Kidney capillary endothelial cell (primary cell): Measurements from ENCODE around the gene ERCC5.

Experiments used
- DNase-seq: peaks from one replicate; pipeline ENCODE4 v3.0.0-alpha.2; 2018; ENCODE audit warnings: low spot score

ERCC5 gene

DNA sequence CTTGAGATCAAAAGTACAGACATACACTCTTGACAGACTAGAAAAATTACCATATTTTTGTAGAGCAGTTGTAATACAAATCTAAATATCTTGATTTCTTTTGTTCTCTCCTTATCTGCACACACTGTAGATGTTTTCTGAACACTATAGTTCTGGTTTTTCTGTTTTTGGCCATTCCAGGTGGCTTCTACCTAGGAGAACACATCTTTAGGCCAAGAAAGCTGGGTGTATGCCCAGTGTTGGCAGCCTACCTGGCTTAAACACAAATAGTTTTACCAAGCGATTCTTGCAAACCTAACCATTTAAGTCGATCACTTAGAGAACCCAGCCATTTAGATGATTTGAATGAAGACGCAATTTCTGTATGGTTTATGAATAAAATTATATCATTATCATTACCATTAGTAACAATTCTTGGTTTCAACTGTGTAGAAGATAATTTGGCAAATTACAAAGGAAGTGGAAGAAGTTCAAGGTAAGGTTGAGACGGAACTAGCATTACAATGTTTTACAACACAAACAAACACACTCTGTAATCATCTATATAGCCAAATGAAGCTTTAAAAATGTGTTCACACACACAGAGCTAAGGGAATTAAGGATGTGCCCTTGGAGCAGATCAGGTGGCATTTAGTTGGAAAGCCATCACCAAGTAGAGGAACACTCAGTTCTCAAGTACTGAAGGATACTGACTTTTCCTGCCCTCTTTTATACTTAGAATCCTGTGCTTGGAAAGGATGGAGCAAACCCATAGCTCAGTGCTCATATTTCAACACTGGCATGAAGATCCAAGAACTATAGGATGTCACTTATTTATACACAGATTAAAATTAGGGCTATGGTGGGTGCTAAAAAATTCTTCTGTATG, 36.2 kb downstream of the ERCC5 start:
- no peak for DNase-seq

DNA sequence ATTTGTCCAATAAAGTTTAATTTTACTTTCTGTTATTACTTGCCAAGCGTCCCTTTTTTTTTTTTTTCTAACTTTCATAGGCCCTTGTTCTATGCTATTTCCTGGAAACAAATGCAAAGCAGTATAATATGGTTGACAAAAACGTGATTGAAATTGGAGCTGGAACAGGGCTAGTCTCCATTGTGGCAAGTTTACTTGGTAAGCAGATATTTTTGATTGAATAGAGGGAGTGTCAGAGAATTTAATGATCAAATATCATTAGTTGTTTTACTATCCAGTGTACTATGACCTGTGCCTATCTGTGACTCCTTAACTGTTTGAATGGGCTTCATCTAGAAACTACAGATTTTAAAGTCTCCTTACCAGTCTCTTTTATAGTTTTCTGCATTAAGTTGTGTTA, 46.7 kb downstream of the ERCC5 start:
- no peak for DNase-seq

DNA sequence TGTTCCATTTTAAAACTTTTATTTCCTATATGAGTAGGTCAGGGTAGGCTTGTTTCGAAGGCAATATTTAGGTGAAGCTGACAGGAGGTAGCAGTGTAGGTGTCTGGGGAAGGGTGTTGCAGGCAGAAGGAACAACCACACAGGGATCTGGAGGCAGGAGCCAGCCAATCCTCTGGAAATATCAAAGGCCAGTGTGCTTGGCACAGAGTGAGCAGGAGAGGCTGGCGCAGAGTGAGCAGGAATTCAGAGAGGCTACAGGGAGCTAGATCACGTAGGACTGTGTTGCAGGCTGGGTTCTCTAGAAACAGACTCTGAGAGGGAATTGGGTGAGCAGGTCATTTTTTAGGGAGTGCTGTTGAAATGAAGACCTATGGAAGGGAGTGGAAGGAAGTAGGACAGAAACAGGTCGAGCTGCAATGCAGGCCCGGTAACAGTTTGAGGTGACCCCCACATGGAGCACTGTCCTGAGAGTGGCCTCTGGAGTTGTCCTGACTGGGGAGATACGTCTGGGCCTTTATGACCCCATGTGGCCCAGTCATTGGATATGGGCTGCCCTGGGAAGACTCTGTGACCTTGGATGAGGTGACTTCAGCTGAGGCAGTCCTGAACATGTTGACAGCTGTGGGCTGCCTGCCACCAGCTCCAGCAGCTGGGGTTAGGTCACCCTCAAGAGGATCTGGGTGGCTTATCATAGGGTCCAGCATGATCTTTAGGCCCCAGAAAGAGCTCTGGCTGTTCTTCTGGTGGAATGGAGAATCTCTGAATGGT, 51.7 kb downstream of the ERCC5 start:
- no peak for DNase-seq

GRCh38 chr13:102900193-102900608, 54.4 kb downstream of the ERCC5 start:
- no peak for DNase-seq

DNA sequence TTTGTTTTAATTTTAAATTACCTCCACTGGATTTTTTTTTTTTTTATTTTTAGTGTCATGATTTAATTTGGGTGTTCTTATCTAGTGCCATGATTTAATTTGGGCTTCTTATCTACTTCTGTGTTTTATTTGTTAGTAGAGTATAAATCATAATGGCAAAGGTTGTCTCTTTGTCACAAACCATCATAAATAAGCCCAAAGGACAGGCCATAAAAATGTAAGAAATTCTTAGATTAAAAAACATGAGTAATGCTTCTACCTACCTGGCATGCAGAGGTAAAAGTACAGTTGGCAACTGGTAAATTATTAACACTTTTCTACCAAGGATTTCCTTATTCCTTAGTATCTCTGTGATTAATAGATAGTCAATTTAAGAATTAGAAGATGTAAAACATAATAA, 55.2 kb downstream of the ERCC5 start:
- no peak for DNase-seq

DNA sequence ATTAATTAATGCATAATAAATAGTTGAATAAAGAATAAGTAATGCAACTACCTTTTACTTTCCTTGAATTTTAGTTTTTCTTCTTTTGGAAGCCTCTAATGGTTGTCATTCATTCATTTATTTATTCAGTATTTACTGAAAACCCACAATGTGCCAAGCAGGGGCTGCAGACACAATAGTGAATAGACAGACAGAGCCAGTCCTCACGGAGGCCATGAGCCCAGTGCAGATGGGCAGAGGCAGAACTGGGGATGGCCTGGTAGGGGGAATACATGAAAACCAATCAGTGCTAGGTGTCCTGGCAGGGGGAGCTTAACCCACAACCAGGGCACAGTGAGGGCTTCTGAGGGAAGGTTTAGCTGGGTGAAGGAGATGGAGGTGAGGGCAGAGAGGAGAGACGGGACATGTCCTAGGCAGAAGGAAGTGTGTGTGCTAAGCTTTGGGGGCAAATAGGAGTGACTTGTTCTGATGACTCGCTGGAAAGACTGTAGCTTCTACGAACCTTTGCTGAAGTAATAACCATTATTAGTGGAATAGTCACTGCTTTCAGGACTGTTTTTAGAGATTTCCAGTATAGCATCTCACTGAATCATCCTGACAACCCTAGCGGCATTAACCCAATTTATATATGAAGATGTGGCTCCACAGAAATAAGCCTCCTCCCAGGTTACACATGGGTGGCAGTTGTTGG, 55.9 kb downstream of the ERCC5 start:
- no peak for DNase-seq

DNA sequence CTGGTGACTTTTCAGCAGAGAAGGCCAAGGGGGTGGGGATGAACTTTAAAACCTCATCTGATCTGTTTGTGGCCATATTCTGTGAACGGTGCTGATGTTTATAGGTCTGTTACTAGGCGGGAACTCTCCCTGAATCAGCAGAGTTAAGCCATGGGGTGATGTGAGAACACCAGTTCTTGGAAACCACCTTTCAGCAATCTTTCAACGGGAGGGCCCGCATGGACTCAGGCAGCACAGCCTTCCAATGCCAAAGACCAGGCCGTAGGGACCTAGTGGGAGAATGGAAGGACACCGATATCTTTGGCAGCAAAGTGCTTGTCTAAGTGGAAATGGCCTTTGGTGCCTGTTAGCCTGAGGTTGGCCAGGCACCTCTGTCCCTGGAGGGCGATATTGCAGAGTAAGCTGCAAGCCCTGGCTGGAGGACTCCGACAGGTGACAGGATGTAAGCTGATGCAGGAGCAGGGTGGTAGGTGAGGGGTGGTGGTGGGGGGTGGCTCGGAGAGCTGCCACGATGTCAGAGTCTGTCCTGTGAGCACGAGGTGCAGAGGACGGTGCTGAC, 57.0 kb downstream of the ERCC5 start:
- no peak for DNase-seq

DNA sequence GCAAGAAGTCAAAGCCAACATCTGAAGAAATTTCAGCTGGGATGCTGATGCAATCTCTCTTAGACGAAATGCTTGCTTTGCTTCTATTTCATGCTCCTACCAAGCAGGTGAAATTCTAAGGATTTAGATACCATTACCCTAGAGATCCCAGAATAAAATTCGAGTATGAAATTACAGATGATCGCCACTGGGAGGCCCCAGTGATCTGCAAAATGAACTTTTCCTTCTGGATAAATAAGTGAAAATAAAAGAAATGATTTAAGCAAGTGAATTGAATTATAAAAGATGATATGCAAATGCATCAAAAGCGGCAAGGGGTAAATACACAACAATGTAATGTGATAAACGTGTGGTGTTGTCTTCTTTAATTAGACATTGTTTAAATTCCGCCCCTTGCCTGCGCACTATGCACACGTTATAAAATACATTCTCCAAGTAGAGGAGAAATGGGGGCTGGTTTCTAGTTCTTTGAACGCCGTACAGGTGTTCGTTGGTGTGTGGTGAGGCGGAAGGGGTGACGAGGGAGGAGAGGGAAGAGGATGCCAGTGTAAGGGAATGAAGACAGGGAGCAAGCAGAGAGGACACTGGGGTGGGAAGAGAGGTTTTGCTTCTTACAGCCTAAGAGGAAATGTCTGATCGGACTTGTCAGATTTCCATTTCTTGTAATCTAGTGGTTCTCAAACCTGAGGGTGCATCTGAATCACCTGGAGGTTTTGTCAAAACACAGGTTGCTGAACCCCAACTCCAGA, 58.0 kb downstream of the ERCC5 start:
- no peak for DNase-seq

- DNase-seq = no peak
Observed at GRCh38 chr13:102904408-102904862, 58.6 kb downstream of the ERCC5 start.

GRCh38 chr13:102905905-102906771, 60.3 kb downstream of the ERCC5 start:
- no peak for DNase-seq

DNA sequence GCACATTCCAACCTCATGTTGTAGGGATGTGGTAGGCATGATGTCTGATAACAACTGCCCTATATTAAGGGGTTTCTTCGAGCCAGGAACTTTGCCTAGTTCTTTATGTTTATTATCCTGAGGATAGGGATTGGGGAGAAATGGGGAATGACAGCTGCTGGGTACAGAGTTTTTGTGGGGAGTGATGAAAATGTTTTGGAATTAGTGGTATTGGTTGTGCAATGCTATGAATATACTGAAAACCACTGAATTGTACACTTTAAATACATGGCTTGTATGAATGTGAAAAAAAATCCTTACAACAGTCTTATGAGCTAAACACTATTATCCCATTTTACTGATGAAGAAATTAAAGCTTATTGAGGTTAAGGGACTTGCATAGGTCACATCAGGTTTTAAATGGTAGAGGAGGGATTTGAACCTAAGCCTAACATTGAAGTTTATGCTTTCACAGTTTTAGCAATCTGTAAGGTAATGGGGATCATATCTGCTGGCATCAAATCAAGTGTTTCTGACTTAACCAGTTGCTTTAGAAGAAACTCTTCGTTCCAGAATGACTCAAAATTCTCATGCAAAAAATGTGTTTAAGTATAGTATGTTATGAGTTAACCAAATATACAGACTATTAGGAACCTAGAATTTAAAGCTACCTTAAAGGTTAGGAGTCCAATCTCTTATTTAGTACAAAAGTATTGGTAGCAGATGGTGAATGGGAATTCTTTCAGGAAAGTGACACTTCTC, 61.4 kb downstream of the ERCC5 start:
- DNase-seq = no peak

DNA sequence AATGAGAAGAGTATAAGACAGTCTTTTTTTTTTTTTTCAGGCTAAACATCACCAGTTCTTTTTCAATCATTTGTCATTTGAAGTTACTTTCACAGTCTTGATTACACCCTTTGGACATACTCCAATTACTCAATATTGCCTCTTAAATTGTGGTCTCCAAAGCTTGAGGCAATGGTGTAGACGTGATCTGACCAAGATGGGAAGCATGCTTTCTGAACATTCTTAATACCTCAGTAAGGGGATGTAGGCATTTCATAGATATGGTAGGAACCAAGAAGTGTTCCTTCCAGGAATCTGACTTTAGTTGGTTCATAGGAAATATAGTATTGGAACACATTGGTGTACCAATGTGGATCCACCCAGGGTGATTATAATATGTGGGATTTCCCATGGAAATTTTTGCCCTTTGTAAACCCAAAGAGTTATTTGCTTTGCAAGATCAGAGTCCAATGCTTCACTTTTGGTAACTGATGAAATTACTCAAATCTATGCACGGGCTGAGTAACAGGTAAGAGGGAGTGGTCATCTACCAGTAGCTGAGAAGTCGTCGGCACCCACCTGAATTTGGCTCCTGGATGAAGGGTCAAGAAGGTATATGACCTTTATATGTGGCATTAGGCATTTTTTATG, 62.2 kb downstream of the ERCC5 start:
- DNase-seq = no peak

- no peak for DNase-seq
Observed at GRCh38 chr13:102909971-102910370, 64.1 kb downstream of the ERCC5 start.

GRCh38 chr13:102911336-102911735, 65.5 kb downstream of the ERCC5 start:
- no peak for DNase-seq

GRCh38 chr13:102912599-102912998, 66.8 kb downstream of the ERCC5 start:
- no peak for DNase-seq

GRCh38 chr13:102913914-102914313, 68.1 kb downstream of the ERCC5 start:
- peak; percentile 13 for DNase-seq

GRCh38 chr13:102914339-102914930, 68.6 kb downstream of the ERCC5 start:
- DNase-seq = no peak

GRCh38 chr13:102915393-102915930, 69.6 kb downstream of the ERCC5 start:
- no peak for DNase-seq

DNA sequence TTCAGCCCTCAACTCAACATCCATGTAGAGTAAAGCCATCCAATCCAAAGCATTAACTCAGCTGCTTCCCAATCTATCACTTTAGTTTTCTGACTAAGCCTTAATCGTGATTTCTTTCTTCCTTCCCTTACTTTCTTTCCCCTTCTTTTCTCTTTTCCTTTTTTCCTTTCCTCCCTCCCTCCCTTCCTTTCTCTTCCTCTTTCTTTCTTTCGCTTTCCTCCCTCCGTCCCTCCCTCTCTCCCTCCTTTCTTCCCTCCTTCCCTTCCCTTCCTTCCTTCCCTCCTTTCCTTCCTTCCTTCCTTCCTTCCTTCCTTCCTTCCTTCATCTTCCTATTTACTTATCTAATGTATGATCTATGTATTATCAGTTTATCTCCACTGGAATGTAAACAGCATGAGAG, 71.2 kb downstream of the ERCC5 start:
- no peak for DNase-seq
